Natural killer cell (primary cell): ENCODE measurements around the gene MFSD6L. TPM values are rescaled to one million over a fixed set of nuclear protein-coding genes. Genes with fewer than 3 reads are reported as not detected.

Source experiments
- ATAC-seq, 3 donors: fragments of 150-1000 bp in 2 of 3; fragments of 200-7000 bp in 1 of 3; cut with Tn5 transposase; 1 replicate in 1 of 3; 2 replicates in 2 of 3; pipeline ENCODE4 v1.10.0; 2021; ENCODE audit warnings: mild to moderate bottlenecking in 2 of 3, moderate library complexity in 2 of 3
- DNase-seq, 2 donors: peaks; one replicate each; pipeline versions ENCODE4 v3.0.0 to v3.0.0-alpha.2; 2013 to 2021; ENCODE audit warnings: mixed read lengths in 1 of 2
- H3K27ac ChIP-seq: one replicate; pipeline ENCODE4 v1.5.1; 2013; ENCODE audit warnings: mild to moderate bottlenecking, low read length
- H3K27me3 ChIP-seq: one replicate; pipeline ENCODE4 v1.6.1; 2013; ENCODE audit warnings: low read length; ENCODE audit not compliant: control insufficient read depth, insufficient read depth
- H3K36me3 ChIP-seq: one replicate; pipeline ENCODE4 v1.6.1; 2013; ENCODE audit warnings: low read length; ENCODE audit not compliant: control insufficient read depth, insufficient read depth
- H3K4me1 ChIP-seq: one replicate; pipeline ENCODE4 v1.6.1; 2013; ENCODE audit warnings: low read length; ENCODE audit not compliant: control insufficient read depth, insufficient read depth
- H3K4me3 ChIP-seq: one replicate; pipeline ENCODE4 v1.5.1; 2013; ENCODE audit warnings: low read length
- H3K9me3 ChIP-seq: one replicate; pipeline ENCODE4 v1.6.1; 2013; ENCODE audit warnings: low read length; ENCODE audit not compliant: control insufficient read depth, insufficient read depth
- H3K27ac Mint-ChIP-seq, 2 donors: one replicate each; pipeline ENCODE4 v1.8.0; 2022; ENCODE audit warnings: mild to moderate bottlenecking in 2 of 2, mixed read lengths in 2 of 2, moderate library complexity in 1 of 2
- H3K27me3 Mint-ChIP-seq, 2 donors: one replicate each; pipeline ENCODE4 v1.8.0; 2022; ENCODE audit warnings: low read depth in 2 of 2, mixed read lengths in 2 of 2
- H3K36me3 Mint-ChIP-seq: one replicate; pipeline ENCODE4 v1.8.0; 2022; ENCODE audit warnings: mixed read lengths
- H3K4me1 Mint-ChIP-seq, 2 donors: one replicate each; pipeline ENCODE4 v1.8.0; 2022; ENCODE audit warnings: mixed read lengths in 2 of 2
- H3K4me3 Mint-ChIP-seq: one replicate; pipeline ENCODE4 v1.8.0; 2022; ENCODE audit warnings: mild to moderate bottlenecking, moderate library complexity, mixed read lengths
- H3K9me3 Mint-ChIP-seq, 2 donors: one replicate each; pipeline ENCODE4 v1.8.0; 2022; ENCODE audit warnings: mixed read lengths in 2 of 2
- CTCF ChIP-seq: fragments of 200-600 bp; IDR thresholded peaks from one replicate; pipeline ENCODE4 v1.8.0; 2022; ENCODE audit warnings: antibody characterized with exemption
- WGBS: methylation state at CpG from one replicate; pipeline ENCODE4 v1.1.7; 2013; ENCODE audit warnings: missing lambda C conversion rate; ENCODE audit not compliant: insufficient coverage; 5-methylcytosine and 5-hydroxymethylcytosine counted together
- intact Hi-C: fragments of 100-400 bp; cut with micrococcal nuclease; formaldehyde crosslinking; loops from one replicate; pipeline ENCODE4 v1.14.2; 2022
- total RNA-seq, 4 donors: library from RNA; stranded (reverse); fragments of 120-200 nt in 1 of 4; gene quantifications; one replicate each; pipeline versions ENCODE4 v1.2.3 to v1.2.4, GENCODE V29; 2013 to 2022

The MFSD6L gene
- total RNA-seq, 3 donors from 2014 or later (not counting 1 experiment from before 2014, with no cell fraction given), result 0.12 to 0.90 TPM; not detected in 1

GRCh38 chr17:8832711-8833352 is 33.7 kb upstream of the MFSD6L start:
- no peaks in the 10 kb centered on the region for H3K36me3 Mint-ChIP-seq
- Histone ChIP-seq H3K27me3 (no peaks in the 10 kb centered on the region), H3K36me3 (no peaks in the 10 kb centered on the region), H3K4me3 (no peak overlapping the region), H3K27ac (no peak overlapping the region), H3K9me3 (no peaks in the 10 kb centered on the region), H3K4me1 (no peaks in the 10 kb centered on the region)
- ATAC-seq (no peak), DNase-seq (peak in 1 of 2 donors; percentile 41)
- no peaks in the 10 kb centered on the region for H3K9me3 Mint-ChIP-seq
- H3K27me3 Mint-ChIP-seq, result peaks cover 0 to 5% of the 10 kb centered on the region in 2 donors
- no peak overlapping the region for H3K27ac Mint-ChIP-seq
- H3K4me3 Mint-ChIP-seq, result no peak overlapping the region
- H3K4me1 Mint-ChIP-seq, result peaks cover 0 to 5% of the 10 kb centered on the region in 2 donors
- intact Hi-C loops, result no loop called here
- peak; percentile 43 for TF ChIP-seq CTCF
- 90% methylated on average over 33 of the region's 33 CpGs for WGBS

- no peaks in the 10 kb centered on the region for H3K27me3 Mint-ChIP-seq
- H3K36me3 Mint-ChIP-seq, result no peaks in the 10 kb centered on the region
- no peaks in the 10 kb centered on the region for H3K9me3 ChIP-seq
- ATAC-seq (no peak), DNase-seq (no peak)
- H3K4me1 Mint-ChIP-seq, result peaks cover 0 to 6% of the 10 kb centered on the region in 2 donors
- no peak overlapping the region for H3K27ac ChIP-seq
- H3K9me3 Mint-ChIP-seq, result no peaks in the 10 kb centered on the region
- no peaks in the 10 kb centered on the region for H3K4me1 ChIP-seq
- 93% methylated on average over 5 of the region's 7 CpGs for WGBS
- no peaks in the 10 kb centered on the region for H3K27me3 ChIP-seq
- no peak overlapping the region for H3K4me3 ChIP-seq
- no peak for TF ChIP-seq CTCF
- H3K36me3 ChIP-seq, result no peaks in the 10 kb centered on the region
- H3K4me3 Mint-ChIP-seq, result no peak overlapping the region
- no peak overlapping the region for H3K27ac Mint-ChIP-seq
- intact Hi-C loops, result no loop called here
Measured at GRCh38 chr17:8831234-8831849, 32.2 kb upstream of the MFSD6L start.

DNA sequence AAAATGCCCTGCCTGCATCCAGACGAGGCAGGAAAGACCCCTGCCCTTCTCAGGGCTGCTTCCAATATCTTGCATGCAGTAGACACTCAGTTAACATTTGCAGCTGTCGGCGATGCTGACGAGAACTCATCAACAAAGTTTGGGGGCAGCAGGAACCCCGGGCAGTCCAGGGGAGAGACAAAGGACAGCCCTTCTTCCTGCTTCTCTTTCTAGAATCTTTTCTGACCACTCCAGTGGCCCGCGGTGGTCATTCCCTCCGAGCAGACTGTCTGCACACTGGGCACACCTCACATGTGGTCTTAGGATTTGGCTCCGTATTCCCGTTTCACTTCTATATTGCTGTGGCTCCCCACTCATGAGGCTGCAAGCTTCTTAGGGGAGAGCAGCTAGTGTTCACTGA is 31.0 kb upstream of the MFSD6L start:
- intact Hi-C loops, result no loop called here
- Mint-ChIP-seq H3K4me3 (no peak overlapping the region), H3K4me1 (peaks cover 0 to 6% of the 10 kb centered on the region in 2 donors), H3K27ac (no peak overlapping the region), H3K9me3 (no peaks in the 10 kb centered on the region), H3K27me3 (no peaks in the 10 kb centered on the region), H3K36me3 (no peaks in the 10 kb centered on the region)
- no peaks in the 10 kb centered on the region for H3K4me1 ChIP-seq
- H3K36me3 ChIP-seq, result no peaks in the 10 kb centered on the region
- no peak for DNase-seq
- H3K27ac ChIP-seq, result no peak overlapping the region
- H3K9me3 ChIP-seq, result no peaks in the 10 kb centered on the region
- TF ChIP-seq CTCF, result no peak
- H3K4me3 ChIP-seq, result no peak overlapping the region
- ATAC-seq, result no peak
- WGBS, result 91% methylated on average over 10 of the region's 10 CpGs
- H3K27me3 ChIP-seq, result no peaks in the 10 kb centered on the region
